GM18868 (cell line): ENCODE results near the gene TMEM129.

ENCODE experiments used
- ATAC-seq: cut with Tn5 transposase; IDR thresholded peaks from one replicate; pipeline ENCODE4 v1.9.1; 2021; ENCODE audit warnings: mild to moderate bottlenecking, moderate library complexity; ENCODE audit not compliant: unreplicated experiment

Gene TMEM129

GRCh38 chr4:1721003-1721665 lies at the start of gene TMEM129, which contains the start of gene TACC3:
TSS of gene TMEM129 (minus strand) at chr4:1721323. CDS start at chr4:1720837, 486 bp downstream.
TSS of gene TACC3 (plus strand) at chr4:1721521. CDS start at chr4:1723422, 1,901 bp downstream.
- peak; percentile 79 for ATAC-seq

- no peak for ATAC-seq
These were observed 49.7 kb upstream of the TMEM129 start for GRCh38 chr4:1770791-1771231.

DNA sequence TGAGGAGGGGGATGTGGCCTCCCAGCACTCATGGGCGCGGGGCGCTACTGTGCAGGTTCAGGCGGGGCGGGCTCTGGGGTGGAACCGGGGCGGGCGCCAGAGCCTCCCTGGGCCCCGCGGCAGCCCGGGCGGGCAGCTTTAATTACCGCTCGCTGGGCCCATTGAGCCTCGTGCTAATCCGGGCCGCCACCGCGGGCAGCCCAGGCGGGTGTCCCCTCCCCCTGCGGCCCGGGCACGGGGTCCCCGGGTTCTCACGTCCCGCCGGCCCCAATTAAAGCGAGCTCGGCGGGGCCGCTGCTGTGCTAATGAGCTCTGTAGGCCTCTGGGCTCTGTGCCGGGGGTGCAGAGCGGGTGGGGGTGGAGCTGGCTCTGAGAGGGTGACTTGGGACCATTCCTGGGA lies 49.1 kb upstream of the TMEM129 start:
- ATAC-seq = no peak

DNA sequence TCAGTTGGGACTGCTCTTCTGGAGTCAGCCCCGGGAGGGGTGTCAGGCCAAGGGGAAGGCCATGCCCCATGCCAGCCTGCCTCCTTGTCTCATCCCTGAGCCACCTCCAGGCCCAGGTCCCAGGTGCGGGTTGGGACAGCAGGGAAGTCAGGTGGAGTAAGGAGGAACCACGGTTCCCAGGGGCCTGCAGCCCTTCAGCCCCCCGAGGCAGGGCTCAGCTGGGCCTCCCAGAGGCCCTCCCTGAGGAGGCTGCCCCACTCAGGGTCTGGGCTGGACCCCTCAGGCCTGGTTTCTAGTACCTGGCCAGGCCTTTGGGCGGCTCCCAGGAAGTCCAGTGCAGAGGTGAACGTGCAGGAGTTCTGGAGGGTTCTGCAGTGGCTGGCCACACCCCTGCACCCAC lies 48.6 kb upstream of the TMEM129 start:
- ATAC-seq = no peak

DNA sequence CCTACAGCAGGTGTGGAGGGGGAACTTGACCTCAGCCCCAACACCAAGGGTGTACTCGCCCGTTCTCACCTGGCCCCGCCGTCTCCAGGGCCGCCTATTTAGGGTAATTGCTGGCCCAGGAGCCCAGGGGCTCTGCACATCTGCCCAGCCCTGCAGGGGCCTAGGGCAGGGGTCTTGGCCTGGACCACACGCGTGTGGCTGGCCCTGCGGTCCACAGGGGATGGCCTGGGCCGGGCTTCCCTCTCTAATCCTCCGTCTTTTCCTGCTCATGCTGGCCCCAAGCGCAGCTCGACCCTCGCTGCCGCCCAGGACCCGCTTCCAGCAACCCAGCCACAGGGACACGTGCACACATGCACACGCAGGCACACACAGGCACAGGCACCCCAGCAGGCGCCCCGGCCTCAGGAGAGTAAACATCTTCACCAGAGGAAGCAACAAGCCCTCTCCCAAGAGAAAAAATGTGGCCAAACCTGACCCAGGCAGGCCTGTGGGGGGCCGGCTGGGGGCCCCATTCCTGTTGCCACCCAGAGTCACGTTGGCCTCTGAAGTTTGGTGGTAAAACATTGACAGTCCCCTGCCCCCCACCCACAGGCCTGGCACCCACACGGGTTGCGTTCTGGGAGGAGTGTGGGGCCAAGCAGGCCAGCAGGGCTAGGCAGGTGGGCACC lies 47.4 kb upstream of the TMEM129 start:
- ATAC-seq = no peak

DNA sequence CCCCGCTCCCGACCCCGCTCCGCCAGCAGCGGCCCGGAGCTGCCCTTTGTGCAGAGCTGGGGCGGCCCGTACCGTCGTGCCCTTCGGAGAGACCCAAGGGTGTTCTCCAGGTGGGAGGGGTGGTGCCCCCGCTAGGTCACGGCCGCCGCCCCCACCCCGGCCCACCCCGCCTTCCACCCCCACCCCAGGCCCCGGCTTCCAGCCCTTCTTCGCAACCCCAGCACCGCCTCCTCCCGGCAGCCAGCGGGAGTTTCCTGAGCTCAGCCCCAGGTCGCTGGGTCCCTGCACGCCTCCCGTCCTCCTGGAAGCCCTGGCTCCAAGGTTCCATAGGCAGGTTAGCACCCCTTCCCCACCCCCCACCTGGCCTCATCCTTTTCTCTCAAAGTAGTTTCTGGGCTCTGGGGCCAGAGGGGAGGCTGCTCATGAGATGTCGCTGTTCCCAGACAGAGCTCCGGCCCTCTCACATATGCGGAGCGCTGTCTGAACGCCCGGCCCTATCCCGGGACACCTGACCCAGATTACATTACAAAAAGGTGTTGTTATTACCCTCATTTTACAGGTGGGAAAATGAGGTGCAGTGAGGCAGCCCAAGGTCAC lies 46.7 kb upstream of the TMEM129 start:
- ATAC-seq = no peak

DNA sequence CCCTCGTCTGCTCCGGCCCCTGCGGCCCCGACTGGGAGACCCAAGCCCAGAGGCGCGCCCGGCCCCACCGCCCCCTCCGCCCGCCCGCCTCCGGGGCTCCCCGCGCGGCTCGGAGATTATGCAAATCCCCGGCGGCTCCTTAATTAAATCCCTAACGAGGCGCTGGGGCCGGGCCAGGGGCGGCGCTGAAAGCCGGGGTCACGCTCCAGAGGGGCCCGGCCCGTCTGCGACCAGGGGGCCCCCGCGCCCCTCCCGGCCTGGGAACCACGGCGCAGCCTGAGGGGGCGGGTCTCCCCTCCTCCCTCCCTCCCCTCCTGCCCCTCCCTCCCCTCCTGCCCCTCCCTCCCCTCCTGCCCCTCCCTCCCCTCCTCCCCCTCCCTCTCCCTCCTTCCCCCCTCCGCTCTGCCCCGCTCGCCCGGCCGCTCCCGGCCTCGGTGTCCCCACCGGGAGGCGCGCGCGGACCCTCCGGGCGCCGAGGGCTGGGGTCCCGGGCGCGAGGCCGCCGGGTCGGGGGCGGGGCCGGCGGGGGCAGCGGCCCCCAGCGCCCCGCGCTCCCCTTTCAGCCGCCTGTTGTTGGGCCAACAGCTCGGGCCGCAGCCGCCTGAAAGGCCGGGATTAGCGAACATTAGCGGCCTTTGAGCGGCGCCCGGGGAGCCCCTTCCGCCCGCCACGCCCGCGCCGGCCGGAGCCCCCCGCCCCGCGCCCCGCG lies 46.1 kb upstream of the TMEM129 start:
- no peak for ATAC-seq

- no peak for ATAC-seq
These were observed 45.3 kb upstream of the TMEM129 start for GRCh38 chr4:1766106-1767060.

- ATAC-seq = no peak
These were observed 44.4 kb upstream of the TMEM129 start for GRCh38 chr4:1765409-1766072.

GRCh38 chr4:1764670-1765069 lies 43.5 kb upstream of the TMEM129 start:
- no peak for ATAC-seq

DNA sequence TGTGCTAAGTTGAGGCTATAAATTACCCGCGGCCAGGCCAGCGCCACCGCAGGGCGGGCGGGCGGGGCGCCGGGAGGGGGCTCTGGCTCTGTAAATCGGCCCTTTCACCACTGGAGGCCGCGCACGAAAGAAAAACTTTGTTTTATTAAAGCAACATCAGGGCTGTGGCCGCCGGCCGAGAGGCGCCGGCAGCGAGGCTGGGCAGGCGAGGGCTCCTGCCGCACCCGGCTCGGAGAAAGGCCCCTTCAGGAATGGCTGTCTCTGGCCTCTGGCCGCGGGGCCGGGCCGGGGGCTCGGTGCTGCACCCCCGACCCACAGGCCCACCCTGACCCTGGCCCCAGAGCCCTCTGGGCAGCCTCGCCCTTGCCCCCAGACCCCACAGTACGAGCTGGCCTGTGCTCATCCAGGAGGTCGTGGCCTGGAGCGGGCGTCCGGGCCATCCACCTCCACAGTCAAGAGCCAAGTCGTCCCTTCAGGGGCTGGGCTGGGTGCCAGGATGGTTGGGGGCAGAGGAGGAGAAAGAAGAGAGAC lies 42.5 kb upstream of the TMEM129 start:
- no peak for ATAC-seq

DNA sequence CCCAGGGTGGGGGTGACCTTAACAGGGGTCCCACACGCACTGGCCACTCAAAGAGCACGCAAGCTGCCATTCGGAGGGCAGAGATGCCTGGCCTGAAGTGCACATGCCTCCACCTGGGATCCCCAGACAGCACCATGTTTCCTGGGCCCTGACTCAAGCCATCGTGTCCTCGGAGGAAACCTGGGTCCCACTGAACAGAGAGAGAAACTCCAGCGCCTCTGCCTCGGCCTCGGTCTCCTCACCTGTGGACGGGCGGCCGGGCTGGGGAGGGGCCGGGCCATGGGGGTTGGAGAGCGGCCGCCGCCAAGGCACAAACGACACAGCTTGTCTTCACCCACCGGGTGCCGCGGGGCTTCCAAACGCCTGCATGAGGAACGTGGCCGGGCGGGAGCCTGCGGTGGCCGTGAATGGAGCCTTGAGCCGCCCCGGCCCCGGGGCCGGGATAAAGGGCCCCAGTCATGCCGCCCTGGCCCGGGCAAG lies 42.0 kb upstream of the TMEM129 start:
- no peak for ATAC-seq

DNA sequence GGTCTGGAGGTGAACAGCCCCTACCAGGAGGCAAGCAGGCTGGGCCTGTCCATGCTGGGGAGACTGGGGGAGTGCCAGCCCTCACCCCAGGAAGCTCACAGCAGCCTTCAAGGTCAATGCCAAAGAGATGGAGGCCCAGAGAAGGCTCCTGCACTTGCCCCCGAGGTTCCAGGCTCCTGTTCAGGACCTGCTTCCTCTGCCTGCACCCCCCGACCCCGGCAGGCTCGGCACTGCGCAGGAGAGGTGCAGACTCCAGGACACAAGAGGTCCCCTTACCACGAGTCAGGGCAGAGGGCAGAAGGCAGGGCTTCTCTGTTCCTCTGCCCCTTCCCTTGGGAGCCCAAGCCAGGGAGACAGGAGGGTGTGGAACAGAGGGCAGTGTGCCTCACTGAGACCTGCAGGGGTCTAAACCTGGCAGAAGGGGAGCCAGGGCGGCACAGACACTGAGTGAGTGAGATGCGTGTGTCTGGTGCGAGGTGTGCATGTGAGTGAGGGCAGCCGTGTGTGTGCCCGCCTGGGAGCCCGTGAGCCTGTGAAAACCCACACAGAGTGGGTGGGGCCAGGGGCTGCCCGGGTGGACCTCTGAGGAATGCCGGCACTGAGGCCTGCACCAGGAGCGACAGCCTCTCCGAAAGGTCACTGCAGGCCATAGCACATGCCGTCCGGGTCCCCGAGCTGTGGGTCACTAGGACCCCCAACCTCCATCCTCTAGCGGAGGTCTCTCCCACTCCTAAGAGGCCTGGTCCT lies 41.3 kb upstream of the TMEM129 start:
- ATAC-seq = no peak

DNA sequence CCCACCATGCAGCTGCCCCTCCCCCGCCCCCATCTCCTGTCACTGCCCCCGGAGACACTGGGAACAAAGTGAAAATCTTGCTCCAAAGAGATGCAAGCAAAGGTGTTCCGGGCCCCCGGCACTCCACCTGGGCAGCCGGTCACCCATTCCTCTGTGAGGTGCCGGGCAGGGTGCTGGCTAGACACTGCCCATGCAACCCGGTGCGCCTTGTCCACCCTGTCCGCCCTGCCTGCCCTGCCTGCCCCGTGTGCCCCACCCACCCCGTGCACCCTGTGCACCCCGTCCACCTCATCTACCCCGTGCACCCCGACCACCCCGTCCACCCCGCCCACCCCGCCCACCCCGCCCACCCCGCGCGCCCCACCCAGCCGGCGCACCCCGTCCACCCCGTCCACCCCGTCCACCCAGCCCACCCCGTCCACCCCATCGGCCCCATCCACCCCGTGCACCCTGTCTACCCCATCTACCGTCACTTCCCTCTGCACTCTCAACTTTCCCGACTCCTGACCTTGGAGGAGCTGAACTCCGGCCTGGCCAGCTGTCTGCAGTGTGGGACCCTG lies 40.1 kb upstream of the TMEM129 start:
- ATAC-seq = no peak

GRCh38 chr4:1760521-1761071 lies 39.5 kb upstream of the TMEM129 start:
- ATAC-seq = no peak

- ATAC-seq = no peak
These were observed 38.7 kb upstream of the TMEM129 start for GRCh38 chr4:1759818-1760223.

DNA sequence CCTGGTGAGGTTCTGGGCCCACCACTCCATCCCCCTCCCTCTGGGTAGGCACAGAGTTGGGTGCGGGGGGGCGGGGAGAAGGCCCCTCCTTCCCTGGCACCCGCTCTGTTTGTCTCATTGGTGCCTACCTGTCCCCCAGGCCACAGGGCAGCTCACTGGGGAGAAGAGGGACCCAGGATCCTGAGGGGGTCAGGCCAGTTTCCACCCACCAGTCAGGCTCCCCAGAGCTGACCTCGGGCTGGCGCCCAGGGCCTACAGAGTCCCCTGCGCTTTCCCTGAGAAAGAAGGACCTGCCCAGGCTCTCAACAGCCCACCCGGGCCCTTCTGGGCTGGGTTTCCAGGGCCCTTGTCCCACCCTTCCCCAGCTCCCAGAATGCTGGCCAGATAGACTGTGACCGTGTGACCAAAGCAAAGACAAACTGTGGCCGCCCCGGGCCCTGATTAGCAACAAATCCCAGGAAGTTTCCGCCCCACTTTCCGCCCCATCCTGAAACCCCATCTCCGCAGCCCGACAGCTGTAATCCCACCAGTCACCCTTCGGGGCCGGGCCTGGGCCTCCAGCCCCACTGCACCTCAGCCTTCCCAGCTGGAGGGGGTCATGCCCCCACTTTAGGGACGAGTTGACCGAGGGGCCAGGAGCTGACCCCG lies 38.2 kb upstream of the TMEM129 start:
- ATAC-seq = no peak
